MCF 10A (cell line): Measurements from ENCODE around the gene IGSF6. TPM values are rescaled to one million over a fixed set of nuclear protein-coding genes. Genes with fewer than 3 reads are reported as not detected.
"Not testable (repeated sequence)": the region's sequence is repeated elsewhere in the genome, so short reads cannot be mapped to it uniquely, and the experiment has no call there.

Source experiments
- BruUV-seq: library from RNA; stranded (reverse); fragments of 400-500 nt; replicated peaks from 2 replicates; lab custom pipeline; 2021; lab: Mats Ljungman, UMichigan
- CTCF ChIA-PET: fragments of 300-600 bp; sonication (Branson Sonifier 250); formaldehyde crosslinking; extraction: SDS; loops from one replicate; lab custom pipeline; 2021; ENCODE audit warnings: antibody characterized with exemption, inconsistent platforms; lab: Yijun Ruan, JAX
- POLR2A ChIA-PET: fragments of 300-600, 350-650 bp; sonication (Branson Sonifier 250); formaldehyde crosslinking; extraction: SDS; loops from one replicate; lab custom pipeline; 2020; ENCODE audit warnings: antibody characterized with exemption, inconsistent platforms; lab: Yijun Ruan, JAX
- DNase-seq: peaks from one replicate; pipeline ENCODE4 v3.0.0-alpha.2; 2018; ENCODE audit not compliant: unreplicated experiment
- H3K27ac Mint-ChIP-seq: one replicate; pipeline ENCODE4 v1.8.0; 2022; ENCODE audit warnings: mild to moderate bottlenecking, low read depth, mixed read lengths; ENCODE audit not compliant: unreplicated experiment
- H3K27me3 Mint-ChIP-seq: one replicate; pipeline ENCODE4 v1.8.0; 2022; ENCODE audit warnings: mixed read lengths; ENCODE audit not compliant: insufficient read depth, unreplicated experiment
- H3K36me3 Mint-ChIP-seq: one replicate; pipeline ENCODE4 v1.8.0; 2022; ENCODE audit warnings: mild to moderate bottlenecking, moderate library complexity, mixed read lengths; ENCODE audit not compliant: insufficient read depth, unreplicated experiment
- H3K4me1 Mint-ChIP-seq: one replicate; pipeline ENCODE4 v1.8.0; 2022; ENCODE audit warnings: mixed read lengths; ENCODE audit not compliant: insufficient read depth, unreplicated experiment
- H3K4me3 Mint-ChIP-seq: one replicate; pipeline ENCODE4 v1.8.0; 2022; ENCODE audit warnings: mild to moderate bottlenecking, moderate library complexity, mixed read lengths; ENCODE audit not compliant: unreplicated experiment
- H3K9me3 Mint-ChIP-seq: one replicate; pipeline ENCODE4 v1.8.0; 2022; ENCODE audit warnings: mixed read lengths; ENCODE audit not compliant: unreplicated experiment
- CTCF ChIP-seq: fragments of 200-600 bp; IDR thresholded peaks from one replicate; pipeline ENCODE4 v1.8.0; 2022; ENCODE audit warnings: antibody characterized with exemption, mild to moderate bottlenecking; ENCODE audit not compliant: unreplicated experiment
- intact Hi-C: fragments of 100-400 bp; cut with micrococcal nuclease; formaldehyde crosslinking; loops from 2 replicates; pipeline ENCODE4 v1.14.1; 2022
- total RNA-seq: library from RNA; stranded (reverse); gene quantifications from 2 replicates; pipeline ENCODE4 v1.2.3, GENCODE V29; 2022

IGSF6 gene
- total RNA-seq, 1 experiment from 2014 or later: not detected

DNA sequence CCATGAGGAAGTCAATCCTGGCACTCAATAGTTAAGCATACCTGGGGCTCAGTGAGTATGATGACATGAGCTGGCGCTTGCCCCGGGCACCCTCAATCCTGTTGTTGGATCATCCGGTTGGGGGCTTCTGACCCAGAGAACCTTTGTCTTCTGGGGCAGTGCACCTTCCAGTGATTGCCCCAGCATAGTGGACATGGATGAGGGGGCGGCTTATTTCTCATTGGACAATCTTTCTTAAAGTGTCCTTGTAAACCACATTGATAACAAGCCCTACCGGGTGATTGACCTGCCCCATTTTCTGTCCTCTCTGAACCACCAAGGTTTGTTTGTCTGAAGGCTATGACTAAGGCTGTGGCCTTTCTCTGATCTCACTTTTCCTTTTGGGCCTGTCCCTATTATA, 18.2 kb downstream of the IGSF6 start:
- POLR2A ChIA-PET: no interaction called here
- H3K36me3 Mint-ChIP-seq: peaks cover 8% of the 10 kb centered on the region
- no peak overlapping the region for H3K4me3 Mint-ChIP-seq
- H3K27me3 Mint-ChIP-seq: no peaks in the 10 kb centered on the region
- no peak overlapping the region for H3K27ac Mint-ChIP-seq
- H3K4me1 Mint-ChIP-seq: peaks cover 8% of the 10 kb centered on the region
- TF ChIP-seq CTCF: no peak
- CTCF ChIA-PET: interaction anchor here (0.8 kb wide), 1 partner anchor 50 kb away, joined by 5 read pairs; no protein-coding TSS in a partner anchor
- DNase-seq: no peak
- no peaks in the 10 kb centered on the region for H3K9me3 Mint-ChIP-seq
- intact Hi-C loops: no loop called here
- no TSS peak for BruUV-seq

DNA sequence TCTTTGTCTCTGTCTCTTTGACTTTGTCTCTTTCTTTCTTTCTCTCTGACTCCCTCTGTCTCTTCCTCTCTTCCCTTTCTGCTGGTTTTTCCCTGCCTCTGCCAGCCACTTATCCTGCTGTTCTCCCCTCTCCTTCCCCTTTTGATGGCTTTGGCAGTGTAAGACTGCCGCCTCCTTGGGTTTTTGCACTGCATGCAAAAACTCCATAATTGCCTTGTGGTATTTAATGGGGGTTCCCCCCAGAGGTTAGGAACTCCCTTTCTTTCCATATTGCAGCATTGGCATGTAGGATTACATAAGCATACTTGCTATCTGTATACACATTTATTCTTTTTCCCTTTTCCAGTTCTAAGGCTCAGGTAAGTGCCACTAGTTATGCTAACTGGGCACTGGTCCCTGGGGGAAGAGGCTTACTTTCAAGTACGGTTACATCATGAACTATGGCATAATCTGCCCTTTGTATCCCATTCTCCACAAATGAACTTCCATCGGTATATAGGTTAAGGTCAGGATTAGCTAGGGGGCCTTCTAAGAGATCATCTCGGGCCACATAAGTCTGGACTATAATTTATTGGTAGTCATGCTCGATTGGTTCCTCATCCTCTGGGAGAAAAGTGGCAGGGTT, 20.3 kb downstream of the IGSF6 start:
- H3K27me3 Mint-ChIP-seq, intact Hi-C loops, H3K4me1 Mint-ChIP-seq, BruUV-seq, H3K4me3 Mint-ChIP-seq, DNase-seq, POLR2A ChIA-PET, H3K9me3 Mint-ChIP-seq: not testable (repeated sequence)
- CTCF ChIA-PET: interaction anchor here (1.0 kb wide), 1 partner anchor 25 kb away, joined by 5 read pairs; no protein-coding TSS in a partner anchor
- Mint-ChIP-seq H3K36me3 (peaks cover 17% of the 10 kb centered on the region), H3K27ac (peak overlapping the region; percentile 5)

DNA sequence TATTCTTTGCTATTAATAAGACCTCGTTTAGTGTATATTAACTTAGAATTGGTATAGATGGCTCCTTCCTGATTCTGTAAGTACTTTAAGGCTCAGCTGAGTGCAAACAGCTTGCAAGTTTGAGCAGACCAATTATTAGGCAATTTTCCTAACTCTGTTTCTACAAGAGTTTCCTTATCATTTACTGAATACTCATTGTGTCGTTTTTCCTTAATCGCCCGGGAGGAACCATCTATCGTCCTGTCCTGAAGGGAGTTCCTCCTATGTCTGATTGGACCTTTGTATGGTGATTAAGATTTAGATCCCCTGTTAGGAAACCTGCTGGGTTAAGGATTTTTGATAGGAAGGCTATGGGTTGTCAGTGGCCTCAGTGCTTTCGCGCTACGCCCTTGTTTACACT, 21.0 kb downstream of the IGSF6 start:
- H3K9me3 Mint-ChIP-seq, POLR2A ChIA-PET, DNase-seq, H3K4me3 Mint-ChIP-seq, intact Hi-C loops, H3K4me1 Mint-ChIP-seq, CTCF ChIA-PET, H3K27me3 Mint-ChIP-seq, BruUV-seq: not testable (repeated sequence)
- peaks cover 18% of the 10 kb centered on the region for H3K36me3 Mint-ChIP-seq
- H3K27ac Mint-ChIP-seq: peak overlapping the region; percentile 5

GRCh38 chr16:21630866-21631265, 21.5 kb downstream of the IGSF6 start:
- H3K4me3 Mint-ChIP-seq, BruUV-seq, H3K9me3 Mint-ChIP-seq, H3K27me3 Mint-ChIP-seq, H3K27ac Mint-ChIP-seq, DNase-seq, intact Hi-C loops, POLR2A ChIA-PET: not testable (repeated sequence)
- CTCF ChIA-PET: interaction anchor here (0.7 to 2.1 kb wide), 3 partner anchors 19 to 324 kb away, joined by 3 to 7 read pairs (median 6); no protein-coding TSS in a partner anchor
- peaks cover 23% of the 10 kb centered on the region for H3K36me3 Mint-ChIP-seq
- peaks cover 11% of the 10 kb centered on the region for H3K4me1 Mint-ChIP-seq

- H3K36me3 Mint-ChIP-seq: peaks cover 24% of the 10 kb centered on the region
- CTCF ChIA-PET: interaction anchor here (0.7 to 2.1 kb wide), 5 partner anchors 10 to 325 kb away, joined by 3 to 9 read pairs (median 6); no protein-coding TSS in a partner anchor
- H3K27me3 Mint-ChIP-seq: not testable (repeated sequence)
These were observed 22.5 kb downstream of the IGSF6 start for GRCh38 chr16:21629616-21630539.

More at GRCh38 chr16:21629616-21630539, 22.5 kb downstream of the IGSF6 start:
- H3K4me3 Mint-ChIP-seq, DNase-seq, BruUV-seq, H3K27ac Mint-ChIP-seq, intact Hi-C loops, H3K9me3 Mint-ChIP-seq: not testable (repeated sequence)
- POLR2A ChIA-PET: interaction anchor here (1.3 kb wide), 1 partner anchor 8 kb away, joined by 3 read pairs; no protein-coding TSS in a partner anchor
- H3K4me1 Mint-ChIP-seq: peaks cover 11% of the 10 kb centered on the region
